DND-41 (cell line): Measurements from ENCODE around the gene KLC1.

Experiments used
- ATAC-seq: fragments of 200-7000 bp; cut with Tn5 transposase; 3 replicates; pipeline ENCODE4 v1.9.1; 2021; ENCODE audit warnings: low read depth; ENCODE audit not compliant: insufficient read depth
- DNase-seq: peaks from one replicate; pipeline ENCODE4 v3.0.0-alpha.2; 2020
- H2AFZ ChIP-seq: 2 replicates; pipeline ENCODE4 v1.6.0; 2012; ENCODE audit warnings: low read depth, low read length
- H3K27ac ChIP-seq: 2 replicates; pipeline ENCODE4 v1.5.1; 2012; ENCODE audit warnings: low read length, inconsistent platforms
- H3K27me3 ChIP-seq: fragments of 200-600 bp; sonication (generic); 2 replicates; pipeline ENCODE4 v1.6.0; 2012; ENCODE audit warnings: low read length, mild to moderate bottlenecking, inconsistent platforms; ENCODE audit not compliant: insufficient read depth, poor library complexity
- H3K36me3 ChIP-seq: 2 replicates; pipeline ENCODE4 v1.5.1; 2012; ENCODE audit warnings: low read length, inconsistent platforms; ENCODE audit not compliant: insufficient read depth
- H3K4me1 ChIP-seq: 2 replicates; pipeline ENCODE4 v1.5.1; 2012; ENCODE audit warnings: mild to moderate bottlenecking, low read length; ENCODE audit not compliant: insufficient read depth
- H3K4me2 ChIP-seq: 2 replicates; pipeline ENCODE4 v1.6.0; 2012; ENCODE audit warnings: mild to moderate bottlenecking, moderate library complexity, low read length, inconsistent platforms; ENCODE audit not compliant: insufficient read depth
- H3K4me3 ChIP-seq, 2 experiments: fragments of 200-600 bp in 1 of 2; shearing (Covaris generic) in 1 of 2; 2 replicates each; pipeline ENCODE4 v1.5.1; 2012 to 2016; ENCODE audit warnings: inconsistent platforms in 2 of 2, low read length in 2 of 2, mild to moderate bottlenecking in 2 of 2, low read depth in 1 of 2, moderate library complexity in 1 of 2
- H3K79me2 ChIP-seq: 2 replicates; pipeline ENCODE4 v1.6.0; 2012; ENCODE audit warnings: low read length, inconsistent platforms; ENCODE audit not compliant: insufficient read depth
- H3K9ac ChIP-seq: 2 replicates; pipeline ENCODE4 v1.6.0; 2012; ENCODE audit warnings: low read depth, mild to moderate bottlenecking, inconsistent platforms, low read length, moderate library complexity
- H3K9me3 ChIP-seq: 2 replicates; pipeline ENCODE4 v1.5.1; 2012; ENCODE audit warnings: low read length, moderate library complexity, mild to moderate bottlenecking, inconsistent platforms; ENCODE audit not compliant: insufficient read depth, severe bottlenecking
- H4K20me1 ChIP-seq: 2 replicates; pipeline ENCODE4 v1.6.0; 2012; ENCODE audit warnings: low read length; ENCODE audit not compliant: insufficient read depth
- CTCF ChIP-seq: IDR thresholded peaks from 2 replicates; pipeline ENCODE4 v1.5.1; 2012; ENCODE audit warnings: borderline replicate concordance, low read length, moderate library complexity, mild to moderate bottlenecking; ENCODE audit not compliant: poor library complexity, severe bottlenecking; ENCODE audit errors: extremely low read depth
- EZH2 ChIP-seq: IDR thresholded peaks from 3 replicates; pipeline ENCODE4 v1.6.1; 2012; ENCODE audit warnings: borderline replicate concordance, low read depth, mild to moderate bottlenecking, moderate library complexity, low read length, inconsistent platforms; ENCODE audit not compliant: severe bottlenecking

The KLC1 gene

GRCh38 chr14:103727313-103727980 lies 98.4 kb downstream of the KLC1 start:
- no peak overlapping the region for H3K9ac ChIP-seq
- ATAC-seq (no peak), DNase-seq (no peak)
- no peak overlapping the region for H3K4me2 ChIP-seq
- H3K4me1 ChIP-seq = no peaks in the 10 kb centered on the region
- no peak for TF ChIP-seq CTCF
- no peaks in the 10 kb centered on the region for H3K27me3 ChIP-seq
- H2AFZ ChIP-seq = no peak overlapping the region
- H3K79me2 ChIP-seq = peaks cover 37% of the 10 kb centered on the region
- peaks cover 54% of the 10 kb centered on the region for H3K36me3 ChIP-seq
- no peak overlapping the region for H3K4me3 ChIP-seq
- H4K20me1 ChIP-seq = peaks cover 27% of the 10 kb centered on the region
- no peaks in the 10 kb centered on the region for H3K9me3 ChIP-seq
- H3K27ac ChIP-seq = no peak overlapping the region

DNA sequence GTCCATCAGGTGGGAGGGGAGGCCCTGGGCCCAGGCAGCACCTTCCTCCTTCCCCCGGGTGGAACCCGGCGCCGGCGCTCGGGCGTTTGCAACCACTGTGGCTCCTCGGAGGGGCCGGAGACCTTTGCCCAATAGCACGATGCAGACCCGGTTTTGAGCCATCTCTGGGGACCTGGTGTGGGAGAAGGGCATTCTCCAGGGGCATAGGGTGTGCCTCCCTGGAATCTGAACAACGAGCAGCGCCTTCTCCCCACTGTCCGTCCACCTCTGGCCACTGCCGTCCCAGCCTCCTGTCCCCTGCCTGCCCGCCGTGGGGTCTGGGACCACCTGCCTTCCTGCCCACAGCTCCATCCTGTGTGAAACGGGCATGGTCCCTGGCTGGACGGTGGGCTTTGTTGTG lies 99.1 kb downstream of the KLC1 start:
- H2AFZ ChIP-seq = no peak overlapping the region
- H3K27ac ChIP-seq = no peak overlapping the region
- H3K4me2 ChIP-seq = no peak overlapping the region
- peaks cover 60% of the 10 kb centered on the region for H3K36me3 ChIP-seq
- H3K9ac ChIP-seq = no peak overlapping the region
- ATAC-seq = no peak
- H3K4me1 ChIP-seq = no peaks in the 10 kb centered on the region
- no peaks in the 10 kb centered on the region for H3K27me3 ChIP-seq
- H3K4me3 ChIP-seq = no peak overlapping the region
- H3K79me2 ChIP-seq = peaks cover 32% of the 10 kb centered on the region
- DNase-seq = no peak
- TF ChIP-seq CTCF (no peak), EZH2 (no peak)
- no peaks in the 10 kb centered on the region for H3K9me3 ChIP-seq
- peaks cover 22% of the 10 kb centered on the region for H4K20me1 ChIP-seq

GRCh38 chr14:103728721-103729120 lies 99.7 kb downstream of the KLC1 start:
- DNase-seq (no peak), ATAC-seq (no peak)
- no peaks in the 10 kb centered on the region for H3K27me3 ChIP-seq
- H3K27ac ChIP-seq = no peak overlapping the region
- no peak overlapping the region for H3K9ac ChIP-seq
- H3K36me3 ChIP-seq = peaks cover 63% of the 10 kb centered on the region
- H3K79me2 ChIP-seq = peaks cover 27% of the 10 kb centered on the region
- peaks cover 17% of the 10 kb centered on the region for H4K20me1 ChIP-seq
- TF ChIP-seq CTCF = no peak
- no peak for TF ChIP-seq EZH2
- no peak overlapping the region for H3K4me2 ChIP-seq
- no peak overlapping the region for H2AFZ ChIP-seq
- H3K4me1 ChIP-seq = no peaks in the 10 kb centered on the region
- no peaks in the 10 kb centered on the region for H3K9me3 ChIP-seq
- no peak overlapping the region for H3K4me3 ChIP-seq
